ENCODE results near the gene RAD51B.

The RAD51B gene

DNA sequence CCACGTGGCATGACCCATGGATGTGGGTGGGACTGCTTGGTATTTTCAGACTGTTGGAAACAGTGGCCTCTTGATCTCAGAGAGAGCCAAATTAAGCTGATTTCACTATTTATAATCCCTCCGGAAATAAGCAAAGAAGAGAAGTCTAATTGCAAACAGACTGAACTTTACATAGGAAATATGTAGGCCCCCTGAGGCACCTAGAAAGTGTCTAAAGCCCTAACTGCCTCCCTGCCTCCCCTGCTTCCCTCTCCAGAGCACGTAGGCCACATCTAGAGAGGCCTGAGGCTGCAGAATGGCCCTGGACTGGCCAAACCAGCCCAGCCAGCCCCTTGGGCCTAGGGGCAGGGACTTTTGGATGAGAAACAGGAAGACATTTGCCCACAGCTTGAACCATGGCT lies 849.5 kb downstream of the RAD51B start:
- DNase-seq (ENCODE audit: low read depth in 2 of 2) = no peak

DNA sequence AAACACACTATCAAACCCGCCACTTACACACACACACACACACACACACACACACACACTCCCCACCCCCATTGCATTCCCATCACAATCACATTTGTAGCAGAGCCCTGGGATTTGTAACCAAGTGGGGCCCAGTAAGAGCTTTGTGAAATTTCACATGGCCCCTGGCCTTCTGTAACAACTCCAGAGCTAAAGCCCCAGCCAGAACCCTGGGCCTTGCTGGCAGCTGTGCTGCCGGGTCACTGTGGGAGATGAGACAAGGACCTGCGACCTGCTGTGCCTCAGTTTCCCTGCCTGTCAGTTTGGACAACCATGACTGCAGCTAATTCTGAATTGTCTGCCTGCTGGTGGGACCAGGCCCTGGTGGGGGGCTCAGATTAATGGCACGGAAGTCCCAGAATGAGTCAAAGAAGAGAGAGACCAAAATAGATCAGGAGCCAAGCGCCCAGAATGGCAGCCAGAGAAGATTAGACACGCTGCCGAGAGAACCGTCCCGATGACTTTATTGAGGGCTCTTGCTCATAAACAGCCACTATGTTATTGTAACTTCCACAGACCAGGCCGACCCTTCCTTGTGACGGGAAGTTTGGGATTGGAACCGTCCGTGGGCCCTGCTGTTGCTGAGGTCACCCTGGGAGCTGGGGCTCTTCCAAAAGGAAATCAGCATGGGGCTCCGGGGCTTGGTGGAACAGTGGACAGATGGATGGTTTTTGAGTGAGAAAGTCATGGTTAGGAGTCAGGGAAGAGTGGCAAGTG lies 850.2 kb downstream of the RAD51B start:
- DNase-seq (ENCODE audit: low read depth in 2 of 2) = no peak

DNA sequence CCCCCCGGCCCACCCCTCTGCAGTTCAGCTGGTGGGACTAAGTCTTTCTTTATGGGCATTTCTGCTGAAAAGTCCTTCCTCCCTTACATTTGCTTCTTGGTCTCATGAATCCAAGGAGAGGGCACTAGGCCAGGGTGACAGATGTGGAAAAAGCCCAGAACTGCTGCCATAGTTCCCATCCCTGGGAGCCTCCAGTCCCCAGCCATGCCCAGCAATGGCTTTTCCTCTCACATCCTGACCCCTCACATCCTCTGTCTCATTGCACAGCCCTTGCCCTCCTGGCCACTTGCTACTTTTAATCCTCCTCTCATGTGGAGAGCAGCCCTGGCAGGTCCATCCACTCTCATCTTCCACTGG lies 850.8 kb downstream of the RAD51B start:
- no peak for DNase-seq (ENCODE audit: low read depth in 2 of 2)

DNA sequence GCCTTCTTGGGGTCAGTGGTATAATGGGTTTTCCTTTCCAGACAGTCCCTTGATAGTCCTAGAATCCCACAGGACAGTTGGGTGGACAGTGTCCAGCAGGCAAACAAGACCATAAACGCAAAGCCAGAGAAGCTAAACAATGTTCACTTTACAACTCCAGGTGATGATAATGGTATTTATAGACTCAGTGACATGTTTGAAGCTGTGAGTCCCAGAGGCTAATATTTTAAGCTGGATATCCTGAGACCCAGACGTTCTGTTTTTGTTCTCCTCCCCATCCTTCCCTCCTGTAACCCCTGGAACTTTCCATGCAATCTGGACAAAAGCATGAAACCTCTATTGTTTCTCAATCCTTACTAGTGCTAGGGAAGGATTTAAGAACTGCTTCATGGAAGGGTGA lies 852.3 kb downstream of the RAD51B start:
- DNase-seq (ENCODE audit: low read depth in 2 of 2) = no peak

DNA sequence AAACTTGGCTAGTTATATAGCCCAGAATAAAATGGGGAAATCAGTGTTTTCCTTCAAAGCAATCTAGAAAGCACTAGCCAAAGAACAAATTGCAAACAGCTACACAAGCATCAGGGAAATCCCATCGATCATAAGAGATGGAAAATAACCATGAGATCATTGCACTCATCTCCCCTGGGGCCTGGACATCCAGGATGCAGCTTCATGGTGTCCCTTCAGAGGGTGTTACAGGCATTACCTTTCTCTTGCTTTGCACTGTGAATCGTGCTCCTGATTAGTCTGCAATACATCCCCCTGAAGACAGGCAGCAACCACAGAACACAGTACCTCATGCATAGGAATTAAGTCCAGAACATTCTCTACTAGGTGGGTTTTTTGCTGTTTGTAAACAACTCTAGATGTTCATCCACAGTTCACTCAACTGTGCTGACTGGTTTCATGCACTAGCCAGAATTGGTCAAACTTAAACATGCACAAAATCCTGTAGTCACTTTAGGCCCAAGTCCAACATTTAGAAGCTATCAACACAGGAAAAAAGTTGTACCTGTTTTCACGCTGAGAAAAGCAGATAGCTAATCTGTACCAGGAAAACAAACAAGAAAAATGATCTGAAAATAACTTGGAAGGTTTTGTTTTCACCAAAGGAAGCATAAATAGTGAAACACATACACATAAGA lies 853.2 kb downstream of the RAD51B start:
- DNase-seq (ENCODE audit: low read depth in 2 of 2) = no peak

DNA sequence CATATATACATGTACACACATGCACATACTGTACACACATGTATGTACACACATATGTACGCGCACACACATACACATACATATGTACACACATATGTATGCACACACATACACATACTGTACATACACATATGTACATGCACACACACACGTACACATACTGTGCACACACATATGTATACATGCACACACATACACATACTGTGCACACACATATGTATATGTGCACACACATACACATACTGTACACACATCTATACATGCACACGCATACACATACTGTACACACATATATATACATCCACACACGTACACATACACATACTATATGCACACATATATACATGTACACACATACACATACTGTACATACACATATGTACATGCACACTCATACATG lies 853.9 kb downstream of the RAD51B start:
- no peak for DNase-seq (ENCODE audit: low read depth in 2 of 2)

DNA sequence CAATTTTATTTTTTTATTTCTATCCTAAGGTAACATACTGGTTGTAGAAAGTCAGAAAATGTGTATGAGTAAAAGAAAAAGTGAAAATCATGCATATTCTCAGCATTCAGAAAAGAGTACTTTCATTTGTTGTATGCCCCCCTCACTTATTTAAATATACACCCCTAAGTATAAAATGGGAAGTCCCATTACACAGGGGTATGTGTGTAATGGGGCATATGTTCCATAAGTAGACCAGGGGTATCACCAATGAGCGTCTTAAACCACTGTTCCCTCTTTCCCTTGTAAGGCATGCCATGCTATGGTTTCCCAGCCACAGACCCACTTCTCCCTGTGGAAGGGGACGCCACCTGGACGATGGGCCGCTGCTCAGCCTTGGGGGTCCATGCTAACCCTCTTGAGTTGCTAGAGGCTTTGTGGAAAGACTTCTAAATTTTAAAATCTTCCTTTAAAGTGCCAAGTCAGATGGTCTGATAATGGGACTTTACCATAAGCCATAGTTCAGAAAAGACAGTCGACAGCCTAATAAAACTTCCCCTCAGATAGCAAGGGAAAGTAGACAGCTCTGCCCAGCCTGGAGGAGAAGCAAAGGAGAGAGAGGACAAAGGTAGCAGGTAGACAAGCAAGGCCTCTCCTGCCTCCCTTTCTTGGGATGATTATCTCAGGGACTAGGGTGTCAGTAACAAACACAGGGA lies 855.1 kb downstream of the RAD51B start:
- DNase-seq (ENCODE audit: low read depth in 2 of 2) = no peak

DNA sequence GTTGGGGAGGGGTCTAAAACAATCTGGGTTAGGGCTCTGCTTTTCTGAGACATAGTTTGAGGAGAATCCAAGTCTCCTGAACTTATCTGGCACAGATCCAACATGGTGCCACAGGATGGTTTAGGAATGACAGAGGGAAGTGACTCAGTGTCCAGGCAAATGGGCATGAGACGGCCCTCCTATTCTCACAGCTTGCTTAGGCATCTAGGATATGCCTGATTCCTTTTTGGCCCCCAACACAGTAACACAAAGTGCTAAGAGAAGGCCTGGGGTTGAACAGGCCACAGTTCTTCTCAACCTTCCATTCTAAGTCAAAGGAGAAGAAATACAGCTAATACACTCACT lies 855.6 kb downstream of the RAD51B start:
- no peak for DNase-seq (ENCODE audit: low read depth in 2 of 2)

DNA sequence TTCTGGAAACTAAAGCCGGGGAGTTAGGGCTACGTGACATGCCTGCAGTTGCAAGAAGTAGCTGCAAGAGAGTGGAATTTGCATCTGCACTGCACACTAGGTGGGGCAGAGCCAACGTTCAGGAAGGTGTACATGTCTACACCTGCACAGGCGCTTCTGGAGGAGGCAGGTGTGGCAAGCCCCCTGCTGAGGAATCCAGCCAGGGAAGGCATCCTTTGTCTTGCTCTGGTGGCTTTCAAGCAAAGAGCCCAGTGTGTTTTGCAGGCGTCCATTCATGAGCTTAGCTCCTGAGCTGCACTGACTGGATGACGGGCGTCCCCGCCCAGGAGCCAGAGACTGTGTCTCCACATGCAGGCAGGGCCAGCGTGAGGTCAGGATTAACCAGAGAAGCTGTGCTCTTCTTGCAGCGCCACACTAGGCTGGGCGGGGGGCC lies 856.9 kb downstream of the RAD51B start:
- DNase-seq (ENCODE audit: low read depth in 2 of 2) = no peak

DNA sequence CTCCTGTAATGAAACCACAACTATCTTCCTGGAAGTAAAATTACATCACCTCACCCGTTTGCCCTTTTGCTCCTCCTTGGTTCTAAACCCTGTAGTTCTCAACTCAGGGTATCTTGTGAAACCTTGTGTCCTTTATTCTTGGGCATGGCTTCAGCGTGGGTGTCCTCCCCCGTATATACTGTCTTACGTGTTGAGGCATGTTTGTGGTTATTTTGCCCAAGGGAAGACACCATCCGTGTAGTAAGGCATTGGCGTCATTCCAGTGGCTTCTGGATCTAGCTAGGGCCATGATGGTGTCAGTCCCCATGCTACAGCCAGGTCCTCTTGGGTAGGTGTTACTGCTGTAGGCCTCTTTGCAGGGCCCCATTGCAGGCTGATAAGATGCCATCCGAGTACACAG lies 857.9 kb downstream of the RAD51B start:
- DNase-seq (ENCODE audit: low read depth in 2 of 2) = no peak

DNA sequence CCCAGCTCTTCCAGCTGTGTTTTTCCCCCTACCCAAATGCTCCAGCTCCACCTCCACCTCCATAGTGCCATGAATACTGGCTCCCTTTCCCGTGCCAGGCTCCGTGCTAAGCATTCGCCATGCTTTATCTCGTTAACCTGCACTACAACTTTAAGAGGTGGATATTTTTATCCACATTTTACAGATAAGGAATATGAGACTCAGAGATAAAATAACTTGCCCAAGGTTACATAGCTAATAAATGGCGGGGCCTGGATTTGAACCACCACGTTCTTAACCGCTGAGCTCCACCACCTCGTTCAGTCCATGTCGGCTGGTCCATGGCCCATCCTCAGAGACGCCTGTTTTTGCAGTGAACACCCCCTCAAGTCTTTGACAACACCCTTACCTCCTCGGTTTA lies 858.3 kb downstream of the RAD51B start:
- no peak for DNase-seq (ENCODE audit: low read depth in 2 of 2)

DNA sequence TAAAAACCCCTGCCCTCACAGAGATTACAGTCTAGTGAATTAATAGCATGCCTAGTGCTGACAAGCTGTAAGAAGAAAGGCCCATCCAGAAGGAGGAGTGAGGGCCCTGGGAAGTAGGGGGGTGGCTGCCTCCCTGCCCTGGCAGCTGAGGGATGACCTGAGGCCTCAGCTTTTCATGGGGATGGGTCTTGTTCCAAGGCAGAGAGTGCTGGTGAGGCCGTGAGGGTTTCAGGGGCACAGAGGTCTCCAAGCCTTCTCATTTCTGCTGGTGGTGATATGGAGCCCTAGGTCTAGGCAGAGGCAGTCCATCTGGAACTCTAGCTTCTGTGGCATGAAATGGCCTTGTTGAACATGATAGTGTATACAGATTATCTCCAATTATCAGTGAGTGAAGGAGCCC lies 858.9 kb downstream of the RAD51B start:
- DNase-seq (ENCODE audit: low read depth in 2 of 2) = no peak

DNA sequence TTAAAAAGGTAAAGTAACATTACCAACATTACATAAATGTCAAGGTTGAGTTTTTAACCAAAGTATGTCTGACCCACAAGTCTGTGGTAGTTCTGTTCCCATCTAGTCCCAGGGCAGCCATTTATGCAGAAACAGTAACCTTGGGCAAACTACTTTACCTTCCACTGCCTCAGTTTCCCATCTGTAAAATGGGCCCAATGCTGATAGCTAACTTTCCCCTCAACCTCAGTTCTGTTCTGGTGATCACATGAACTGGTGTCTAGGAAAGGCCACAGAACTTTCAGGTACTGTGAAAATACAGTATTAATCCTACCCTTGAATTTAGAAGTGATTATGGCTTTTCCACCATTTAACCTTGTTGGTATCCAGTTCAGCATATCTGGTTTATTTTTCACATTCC lies 859.7 kb downstream of the RAD51B start:
- no peak for DNase-seq (ENCODE audit: low read depth in 2 of 2)

DNA sequence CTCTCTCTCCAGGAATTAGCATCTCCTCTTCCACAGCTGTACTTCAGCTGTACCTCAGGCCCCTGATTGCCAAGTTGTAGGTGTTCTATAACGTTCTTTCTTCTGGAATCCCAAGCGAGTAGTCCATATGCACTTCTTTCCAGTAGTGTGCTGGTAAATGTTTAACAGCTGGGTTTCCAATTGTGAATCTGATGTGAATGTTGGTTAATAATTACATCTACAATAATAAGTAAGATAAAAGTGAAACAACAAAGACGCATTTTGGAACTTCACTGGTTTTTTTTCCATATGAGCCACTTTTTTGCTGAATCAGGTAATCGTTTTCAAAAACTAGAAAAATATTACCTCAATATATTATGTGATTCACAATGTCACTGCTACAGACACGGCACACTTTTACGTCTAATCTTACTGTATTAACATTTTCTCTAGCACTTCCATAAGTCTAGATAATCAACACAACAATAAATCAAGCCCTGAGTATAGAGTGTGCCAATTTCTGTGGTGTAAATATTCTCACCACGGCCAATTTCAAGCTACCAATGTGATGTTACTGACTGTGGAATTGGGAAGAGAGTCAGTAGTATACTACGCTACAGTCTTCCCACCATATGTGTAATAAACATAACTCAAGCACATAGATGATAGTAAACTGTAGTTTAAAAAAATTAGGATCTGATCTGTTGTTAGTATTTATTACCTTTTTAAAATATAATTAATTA lies 860.3 kb downstream of the RAD51B start:
- no peak for DNase-seq (ENCODE audit: low read depth in 2 of 2)

DNA sequence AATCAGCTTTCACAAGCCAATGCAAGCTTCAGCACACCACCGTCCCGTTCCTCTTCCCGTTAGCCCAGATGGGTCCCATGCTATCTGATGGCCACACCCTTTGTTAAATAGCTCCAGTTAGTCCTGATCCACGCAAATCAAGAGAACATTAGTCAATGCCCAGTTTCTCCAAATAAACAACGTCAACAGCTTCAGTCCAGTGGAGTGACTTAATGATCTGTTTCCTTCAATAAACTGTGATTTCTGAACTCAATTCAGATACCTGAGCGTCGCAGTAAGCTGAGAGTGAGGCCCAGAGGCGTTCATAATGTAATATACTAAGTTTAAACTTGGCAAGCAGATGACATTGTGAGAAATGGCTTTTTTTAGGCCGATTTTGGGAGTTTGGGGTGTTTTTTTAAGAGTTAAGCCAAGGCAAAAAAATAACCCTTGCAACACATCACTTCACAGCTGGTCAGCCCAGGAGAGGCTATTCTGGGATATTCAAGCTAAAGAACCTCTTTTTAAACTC lies 861.0 kb downstream of the RAD51B start:
- DNase-seq (ENCODE audit: low read depth in 2 of 2) = no peak

DNA sequence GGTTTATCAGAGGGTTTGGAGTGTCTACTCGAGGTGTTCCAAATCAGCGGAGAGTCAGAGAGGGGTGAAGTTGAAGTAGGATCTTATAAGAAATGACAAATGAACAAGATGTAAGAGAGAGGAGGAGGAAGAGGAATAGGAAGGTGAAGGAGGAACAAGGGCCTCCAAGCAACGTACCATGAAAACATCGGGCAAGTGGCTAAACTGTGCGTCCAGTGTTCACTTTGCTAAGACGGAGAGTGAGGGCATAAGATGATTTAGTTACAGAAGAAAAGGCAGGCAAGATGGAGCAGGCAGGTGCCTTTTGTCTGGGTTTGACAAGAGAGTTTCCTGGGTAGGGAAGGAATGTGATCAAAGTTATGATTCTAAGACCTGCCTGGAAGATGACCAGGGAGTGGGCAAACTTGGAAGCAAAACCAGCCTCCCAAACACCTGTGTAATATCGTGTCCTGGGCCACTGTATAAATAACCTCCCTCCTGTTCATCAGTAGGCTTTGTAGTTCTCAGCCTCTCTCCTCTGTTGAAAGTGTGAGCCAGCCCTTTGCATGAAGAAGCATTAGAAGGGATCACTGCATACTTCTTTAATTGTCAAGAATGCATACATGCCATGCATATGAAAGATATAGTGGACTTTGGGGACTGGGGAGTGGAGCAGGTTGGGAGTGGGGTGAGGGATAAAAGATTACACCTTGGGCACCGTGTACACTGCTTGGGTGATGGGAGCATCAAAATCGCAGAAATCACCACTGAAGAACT lies 861.9 kb downstream of the RAD51B start:
- no peak for DNase-seq (ENCODE audit: low read depth in 2 of 2)

DNA sequence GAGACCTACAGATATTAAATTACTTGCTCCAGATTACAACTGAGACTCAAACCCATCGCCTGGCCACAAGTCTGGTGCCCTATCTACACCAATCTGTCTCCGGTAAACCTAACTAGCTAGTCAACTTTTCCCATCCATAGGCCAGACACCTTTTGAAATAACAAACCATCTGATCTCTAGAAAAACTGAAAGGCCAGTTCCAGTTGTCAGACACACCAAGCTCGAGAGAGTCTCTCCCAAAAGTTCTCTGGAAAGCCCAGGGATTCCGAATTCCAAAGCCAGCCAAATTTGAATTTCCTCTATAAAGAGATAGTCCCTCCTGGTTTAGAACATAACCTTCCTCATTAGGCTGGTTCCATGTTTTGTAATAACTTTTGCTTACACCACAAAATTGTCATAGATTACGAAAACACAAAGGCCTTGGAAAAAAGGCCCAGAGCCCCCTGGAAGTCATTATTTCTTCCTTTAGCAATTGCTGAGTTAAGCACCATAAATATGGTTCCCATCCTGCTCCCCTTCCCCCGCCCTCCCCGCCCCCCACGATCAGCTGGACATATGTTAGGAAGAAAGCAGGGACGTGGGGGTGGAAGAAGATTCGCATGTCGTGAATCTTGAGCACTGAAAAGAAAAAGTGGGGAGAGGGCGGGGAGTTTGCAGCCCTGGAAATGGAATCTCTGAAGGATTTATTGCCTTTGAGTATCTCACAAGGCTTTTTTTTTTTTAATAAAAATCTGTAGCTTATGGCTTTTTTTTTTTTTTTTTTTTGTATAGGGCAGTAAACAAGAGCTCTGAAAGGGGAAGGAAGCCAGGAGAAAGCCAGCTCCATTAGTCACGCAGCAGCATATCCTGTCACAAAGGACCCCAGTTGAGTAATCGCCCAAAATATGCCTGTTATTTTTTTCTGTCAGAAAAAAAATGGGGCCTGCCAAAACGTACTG lies 862.9 kb downstream of the RAD51B start:
- no peak for DNase-seq (ENCODE audit: low read depth in 2 of 2)

DNA sequence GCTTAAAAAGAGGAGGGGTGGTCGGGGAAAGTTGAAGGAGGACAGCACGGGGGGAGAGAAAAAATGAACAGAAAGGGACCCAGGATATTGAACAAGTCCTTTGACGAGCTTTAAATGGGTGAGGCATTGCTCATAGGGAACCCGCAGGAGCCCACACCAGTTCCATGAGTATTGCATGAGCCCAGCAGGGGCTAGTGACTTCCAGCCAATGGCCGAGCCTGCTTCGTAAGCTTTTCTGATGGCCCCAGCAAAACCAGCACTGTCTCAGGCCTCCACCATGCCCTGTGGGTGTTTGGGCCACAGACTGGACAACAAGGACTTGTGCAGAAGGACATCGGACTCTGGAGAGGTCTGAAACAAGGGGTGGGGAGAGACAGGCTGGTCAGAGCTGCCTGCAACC lies 863.7 kb downstream of the RAD51B start:
- DNase-seq (ENCODE audit: low read depth in 2 of 2) = no peak

DNA sequence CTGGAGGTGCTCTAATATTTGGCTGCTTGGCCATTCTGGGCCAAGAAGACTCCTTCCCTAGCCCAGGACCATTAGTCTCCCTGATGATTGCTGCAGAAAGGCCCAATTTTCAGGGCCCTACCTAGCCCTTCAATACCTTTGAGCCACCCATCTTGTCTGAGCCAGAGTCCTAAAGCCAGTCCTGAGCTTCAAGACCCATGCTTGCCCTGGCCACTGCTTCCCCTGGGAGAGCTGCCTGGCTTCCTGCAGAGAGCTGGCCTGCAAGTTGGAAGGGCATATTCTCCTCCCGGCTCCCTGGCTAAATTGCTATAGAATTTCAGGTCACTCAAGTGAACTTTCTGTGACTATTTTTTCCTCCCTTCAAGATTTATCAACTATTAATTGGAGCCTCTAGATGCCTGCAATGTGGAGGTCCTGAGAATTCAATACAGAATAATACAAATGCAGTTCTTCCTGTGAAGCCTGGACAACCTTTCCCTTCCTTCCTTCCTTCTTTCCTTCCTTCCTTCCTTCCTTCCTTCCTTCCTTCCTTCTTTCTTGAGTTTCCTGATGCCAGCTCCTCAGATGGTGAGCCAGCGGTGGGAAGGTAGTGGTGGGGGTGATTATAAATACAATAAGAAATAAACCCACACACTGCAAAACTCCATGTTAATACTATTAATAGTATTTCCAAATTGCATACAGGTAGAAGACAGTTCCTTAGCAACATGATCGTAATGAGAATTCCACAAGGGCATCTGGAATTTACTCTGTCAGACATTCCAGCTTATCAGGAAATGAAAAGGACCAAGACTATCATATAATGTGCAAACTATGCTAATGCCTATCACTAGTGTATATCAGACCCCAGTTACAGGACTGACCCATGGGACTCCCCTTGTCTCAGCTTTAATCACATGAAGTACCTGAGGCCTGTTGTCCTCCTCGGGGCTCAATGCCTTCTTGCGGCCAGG lies 865.2 kb downstream of the RAD51B start:
- no peak for DNase-seq (ENCODE audit: low read depth in 2 of 2)

All from stimulated activated CD8-positive, alpha-beta memory T cell treated with anti-CD3 and anti-CD28 coated beads, Interleukin-2, amount 100 ng/mL, for 48 hours (primary cell).